ENCODE results near the gene RAPGEF4. TPM values are rescaled to one million over a fixed set of nuclear protein-coding genes. Genes with fewer than 3 reads are reported as not detected.

The RAPGEF4 gene
- total RNA-seq, 1 experiment from 2014 or later = not detected

DNA sequence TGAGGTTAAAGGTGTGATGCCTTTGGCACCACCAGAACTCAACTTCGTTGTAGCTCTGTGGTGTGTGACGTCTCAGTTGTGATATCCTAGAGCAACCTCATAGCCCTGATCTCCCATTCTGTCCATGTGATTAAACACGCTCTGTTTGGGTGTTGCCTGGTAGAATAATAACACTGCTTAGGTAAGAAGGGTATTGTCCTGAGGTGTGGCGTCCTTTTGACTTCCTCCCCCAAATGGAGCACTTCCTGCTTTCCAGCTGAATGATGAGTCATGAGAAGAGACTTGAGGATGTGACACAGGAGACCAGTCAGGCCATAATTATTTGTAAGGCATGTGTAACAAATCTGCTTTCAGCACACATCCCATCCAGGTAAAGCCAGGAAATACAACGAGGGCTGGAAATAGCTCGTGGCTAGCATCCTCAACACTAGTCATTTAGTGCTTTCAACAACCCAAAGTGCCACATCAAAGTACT lies 100.7 kb downstream of the RAPGEF4 start:
- Histone ChIP-seq H3K4me2 (peak overlapping the region; percentile 49), H3K9me2 (ENCODE audit: insufficient read depth) (no peaks in the 10 kb centered on the region), H3K9me3 (ENCODE audit: insufficient read depth, low read depth) (peaks cover 6% of the 10 kb centered on the region), H4K20me1 (ENCODE audit: insufficient read depth) (no peaks in the 10 kb centered on the region), H3K4me3 (no peak overlapping the region), H3K79me2 (ENCODE audit: low read depth) (no peaks in the 10 kb centered on the region), H2AFZ (peak overlapping the region; percentile 36), H3F3A (ENCODE audit: insufficient read depth, low read depth) (peaks cover 18% of the 10 kb centered on the region), H3K4me1 (replicated peaks; ENCODE audit: insufficient read depth) (peaks cover 44% of the 10 kb centered on the region), H3K36me3 (ENCODE audit: low read depth) (no peaks in the 10 kb centered on the region), H3K27ac (peak overlapping the region; percentile 77), H3K27me3 (ENCODE audit: insufficient read depth, low read depth) (no peaks in the 10 kb centered on the region)
- ChIA-PET CTCF (interaction anchor here (1.0 to 1.4 kb wide), 3 partner anchors 23 to 126 kb away, joined by 3 to 4 read pairs (median 4); no protein-coding TSS in a partner anchor), POLR2A (ENCODE audit: unreplicated experiment) (interaction anchor here (0.5 to 0.7 kb wide), 7 partner anchors 10 to 1711 kb away, joined by 3 to 20 read pairs (median 4); no protein-coding TSS in a partner anchor)
- intact Hi-C loops (cut with micrococcal nuclease; ENCODE audit: unreplicated experiment) = loop anchor here (1.0 to 5.0 kb wide), 3 partner anchors 54 to 118 kb away; no protein-coding TSS in a partner anchor
- TF ChIP-seq CTCF (conservative IDR thresholded peaks at IDR 0.05) (no peak), EZH2 (IDR thresholded peaks at IDR 0.05; ENCODE audit: low read depth) (no peak)
- peak; percentile 82 to 100 for DNase-seq
- no TSS peak for BruUV-seq (replicated peaks)

DNA sequence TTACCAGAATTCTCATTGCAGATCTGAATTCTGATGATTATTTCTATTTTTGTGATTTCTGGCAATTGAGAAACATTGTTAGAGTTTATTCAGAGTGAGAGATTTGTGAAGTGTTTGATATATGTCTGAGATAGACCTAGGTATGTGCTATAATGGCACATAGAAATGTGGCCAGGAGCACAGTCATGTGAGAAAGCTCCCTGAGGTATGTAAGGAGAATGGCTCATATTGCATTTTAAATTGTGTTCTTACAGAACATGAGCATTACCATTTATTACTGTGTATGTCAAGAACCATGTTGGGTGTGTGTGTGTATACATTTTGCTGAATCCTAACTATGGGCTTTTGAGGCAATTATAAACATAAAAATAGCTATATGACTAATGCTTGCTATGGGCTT lies 101.2 kb downstream of the RAPGEF4 start:
- Histone ChIP-seq H3K9me3 (ENCODE audit: insufficient read depth, low read depth) (peaks cover 6% of the 10 kb centered on the region), H3K27ac (peak overlapping the region; percentile 77), H3K4me3 (no peak overlapping the region), H4K20me1 (ENCODE audit: insufficient read depth) (no peaks in the 10 kb centered on the region), H3K36me3 (ENCODE audit: low read depth) (no peaks in the 10 kb centered on the region), H3K27me3 (ENCODE audit: insufficient read depth, low read depth) (no peaks in the 10 kb centered on the region), H3K9me2 (ENCODE audit: insufficient read depth) (no peaks in the 10 kb centered on the region), H3K4me1 (replicated peaks; ENCODE audit: insufficient read depth) (peaks cover 44% of the 10 kb centered on the region), H3K4me2 (peak overlapping the region; percentile 49), H3F3A (ENCODE audit: insufficient read depth, low read depth) (peaks cover 18% of the 10 kb centered on the region), H3K79me2 (ENCODE audit: low read depth) (no peaks in the 10 kb centered on the region), H2AFZ (peak overlapping the region; percentile 36; the same call in 1 of the 2 replicates)
- POLR2A ChIA-PET (ENCODE audit: unreplicated experiment) = interaction anchor here (0.5 to 0.7 kb wide), 3 partner anchors 394 to 1376 kb away, joined by 3 to 4 read pairs (median 4); no protein-coding TSS in a partner anchor
- TSS peak; percentile 92 for BruUV-seq (replicated peaks)
- CTCF ChIA-PET = interaction anchor here (0.6 to 1.4 kb wide), 5 partner anchors 21 to 550 kb away, joined by 3 to 4 read pairs (median 4); no protein-coding TSS in a partner anchor
- peak in 1 of 2 experiments; percentile 49 for DNase-seq
- intact Hi-C loops (cut with micrococcal nuclease; ENCODE audit: unreplicated experiment) = loop anchor here (1.0 to 5.0 kb wide), 3 partner anchors 55 to 117 kb away; no protein-coding TSS in a partner anchor
- TF ChIP-seq CTCF (conservative IDR thresholded peaks at IDR 0.05) = no peak
- TF ChIP-seq EZH2 (IDR thresholded peaks at IDR 0.05; ENCODE audit: low read depth) = no peak

DNA sequence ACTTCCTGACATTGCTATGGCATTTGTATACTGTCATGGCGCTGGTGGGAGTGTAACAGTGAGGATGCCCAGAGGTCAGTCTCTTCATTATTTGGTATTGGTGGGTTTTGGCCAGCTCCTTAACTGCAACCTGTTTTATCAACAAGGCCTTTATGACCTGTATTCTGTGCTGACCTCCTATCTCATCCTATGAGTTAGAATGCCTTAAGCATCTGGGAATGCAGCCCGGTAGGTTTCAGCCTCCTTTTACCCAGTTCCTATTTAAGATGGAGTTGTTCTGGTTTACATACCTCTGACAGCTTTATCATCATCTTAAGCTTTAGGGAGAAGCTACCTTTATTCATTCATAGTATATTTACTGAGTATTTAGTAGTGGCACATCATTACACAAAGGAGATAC lies 103.8 kb downstream of the RAPGEF4 start:
- Histone ChIP-seq H3K4me2 (peak overlapping the region; percentile 39), H3K27ac (0 out of 2 replicates have a peak overlapping the region, but pooled peaks have one; percentile 3), H3K4me1 (replicated peaks; ENCODE audit: insufficient read depth) (peaks cover 44% of the 10 kb centered on the region), H2AFZ (no peak overlapping the region), H3K4me3 (no peak overlapping the region), H3F3A (ENCODE audit: insufficient read depth, low read depth) (peaks cover 18% of the 10 kb centered on the region), H3K27me3 (ENCODE audit: insufficient read depth, low read depth) (no peaks in the 10 kb centered on the region), H3K9me2 (ENCODE audit: insufficient read depth) (no peaks in the 10 kb centered on the region), H3K79me2 (ENCODE audit: low read depth) (no peaks in the 10 kb centered on the region), H3K9me3 (ENCODE audit: insufficient read depth, low read depth) (peaks cover 6% of the 10 kb centered on the region), H4K20me1 (ENCODE audit: insufficient read depth) (no peaks in the 10 kb centered on the region), H3K36me3 (ENCODE audit: low read depth) (no peaks in the 10 kb centered on the region)
- ChIA-PET CTCF (interaction anchor here (0.6 to 1.0 kb wide), 2 partner anchors 26 to 34 kb away, joined by 3 to 6 read pairs; no protein-coding TSS in a partner anchor), POLR2A (ENCODE audit: unreplicated experiment) (interaction anchor here (0.5 to 0.8 kb wide), 5 partner anchors 9 to 155 kb away, joined by 3 to 6 read pairs (median 3); no protein-coding TSS in a partner anchor)
- peak; percentile 31 to 88 for DNase-seq
- intact Hi-C loops (cut with micrococcal nuclease; ENCODE audit: unreplicated experiment) = loop anchor here (5.0 kb wide), 1 partner anchor 57 kb away; no protein-coding TSS in a partner anchor
- no TSS peak for BruUV-seq (replicated peaks)
- TF ChIP-seq EZH2 (IDR thresholded peaks at IDR 0.05; ENCODE audit: low read depth) (no peak), CTCF (conservative IDR thresholded peaks at IDR 0.05) (no peak)
